Endothelial cell of umbilical vein (primary cell): ENCODE data around the gene KLHL24. TPM values are rescaled to one million over a fixed set of nuclear protein-coding genes. Genes with fewer than 3 reads are reported as not detected.

ENCODE experiments used
- BruUV-seq: library from RNA; stranded (reverse); fragments of 400-500 nt; replicated peaks from 2 replicates; lab custom pipeline; 2021; lab: Mats Ljungman, UMichigan
- CTCF ChIA-PET: fragments of 300-600, 350-600 bp; sonication (Branson Sonifier 250); formaldehyde crosslinking; loops from one replicate; lab custom pipeline; 2021; ENCODE audit warnings: antibody characterized with exemption, inconsistent platforms; lab: Charles Lee
- POLR2A ChIA-PET: fragments of 300-600, 350-600 bp; sonication (Branson Sonifier 250); formaldehyde crosslinking; loops from one replicate; lab custom pipeline; 2021; ENCODE audit warnings: antibody characterized with exemption, inconsistent platforms; lab: Charles Lee
- DNase-seq: peaks from one replicate; pipeline ENCODE4 v3.0.0-alpha.2; 2011; ENCODE audit warnings: low read depth, low spot score
- FAIRE-seq: peaks from 2 replicates; lab custom pipeline; 2011; peaks lifted over from hg19 to GRCh38; lab: Jason Lieb, UNC
- H2AFZ ChIP-seq: 2 replicates; pipeline ENCODE4 v1.6.0; 2012; ENCODE audit warnings: low read depth, low read length, control low read depth, inconsistent platforms
- H3K27ac ChIP-seq: 2 replicates; pipeline ENCODE4 v1.5.1; 2011; ENCODE audit warnings: low read depth, mild to moderate bottlenecking, control low read depth, low read length, moderate library complexity; ENCODE audit not compliant: insufficient read depth
- H3K27me3 ChIP-seq, 2 experiments: 2 replicates each; pipeline versions ENCODE4 v1.6.0 to v1.6.1; 2011; ENCODE audit warnings: low read length in 2 of 2, mixed read lengths in 1 of 2; ENCODE audit not compliant: control insufficient read depth in 2 of 2, insufficient read depth in 2 of 2
- H3K36me3 ChIP-seq, 2 experiments: 2 replicates in 1 of 2; 3 replicates in 1 of 2; pipeline ENCODE4 v1.5.1; 2011; ENCODE audit warnings: low read length in 2 of 2, mild to moderate bottlenecking in 1 of 2, moderate library complexity in 1 of 2; ENCODE audit not compliant: control insufficient read depth in 2 of 2, insufficient read depth in 2 of 2; ENCODE audit errors: extremely low read depth in 1 of 2
- H3K4me1 ChIP-seq: 3 replicates; pipeline ENCODE4 v1.5.1; 2011; ENCODE audit warnings: mild to moderate bottlenecking, low read length; ENCODE audit not compliant: control insufficient read depth, insufficient read depth; ENCODE audit errors: extremely low read depth
- H3K4me2 ChIP-seq: 2 replicates; pipeline ENCODE4 v1.6.1; 2011; ENCODE audit warnings: low read length, control low read depth, mixed read lengths; ENCODE audit not compliant: insufficient read depth
- H3K4me3 ChIP-seq, 3 experiments: fragments of 200-600 bp in 1 of 3; sonication (generic), shearing (Covaris generic) in 1 of 3; replicated peaks in 1 of 3; 2 replicates each; pipeline ENCODE4 v1.5.1; 2011 to 2016; ENCODE audit warnings: control low read depth in 3 of 3, low read length in 3 of 3, mild to moderate bottlenecking in 2 of 3, inconsistent platforms in 1 of 3, low read depth in 1 of 3, moderate library complexity in 1 of 3; ENCODE audit not compliant: insufficient read depth in 1 of 3
- H3K79me2 ChIP-seq: 2 replicates; pipeline ENCODE4 v1.6.0; 2012; ENCODE audit warnings: low read length, inconsistent platforms; ENCODE audit not compliant: control insufficient read depth, insufficient read depth
- H3K9ac ChIP-seq: replicated peaks from 2 replicates; pipeline ENCODE3; 2011; ENCODE audit warnings: low read length, control low read depth; ENCODE audit not compliant: insufficient read depth; ENCODE audit errors: extremely low read depth
- H3K9me1 ChIP-seq: replicated peaks from 3 replicates; pipeline ENCODE4 v1.6.0; 2011; ENCODE audit warnings: mild to moderate bottlenecking, low read length; ENCODE audit not compliant: control insufficient read depth, insufficient read depth; ENCODE audit errors: extremely low read depth
- H3K9me3 ChIP-seq: replicated peaks from 2 replicates; pipeline ENCODE4 v1.5.1; 2012; ENCODE audit warnings: low read length, inconsistent platforms; ENCODE audit not compliant: control insufficient read depth, insufficient read depth
- H4K20me1 ChIP-seq: replicated peaks from 2 replicates; pipeline ENCODE3; 2011; ENCODE audit warnings: mild to moderate bottlenecking, low read length; ENCODE audit not compliant: control insufficient read depth, insufficient read depth; ENCODE audit errors: extremely low read depth
- GATA2 ChIP-seq: IDR thresholded peaks from 2 replicates; pipeline ENCODE4 v1.7.0; 2011; ENCODE audit warnings: low read depth, mild to moderate bottlenecking, moderate library complexity, mixed read lengths, low read length; ENCODE audit not compliant: insufficient read length, insufficient read depth
- JUN ChIP-seq: IDR thresholded peaks from 2 replicates; pipeline ENCODE4 v1.6.1; 2011; ENCODE audit warnings: borderline replicate concordance, low read depth; ENCODE audit not compliant: insufficient read length, insufficient read depth
- POLR2A ChIP-seq: IDR thresholded peaks from 2 replicates; pipeline ENCODE4 v1.6.1; 2012; ENCODE audit warnings: low read depth, mild to moderate bottlenecking, control low read depth, low read length
- dilution Hi-C: fragments of 300-500 bp; cut with MboI; formaldehyde crosslinking; loops from one replicate; pipeline ENCODE4 v1.15.0; 2019; ENCODE audit warnings: low sequenced_read_pairs; ENCODE audit not compliant: extremely low pct_ligation_motif_present
- intact Hi-C: fragments of 100-400 bp; cut with micrococcal nuclease; formaldehyde crosslinking; loops from one replicate; pipeline ENCODE4 v1.10.0; 2022
- polyA plus RNA-seq, 4 experiments: library from polyadenylated mRNA; depleted of rRNA in 3 of 4; stranded (reverse) in 3 of 4; unstranded in 1 of 4; fragments of >200 nt; gene quantifications; 2 replicates each; pipeline versions ENCODE4 v1.2.1 to v1.2.3, GENCODE V29; 2011 to 2012; ENCODE audit warnings: missing spikeins in 1 of 4
- total RNA-seq: library from RNA; stranded (reverse); gene quantifications from 2 replicates; pipeline ENCODE4 v1.2.3, GENCODE V29; 2021
- TF ChIP-seq, protein P1 (sequence below), 2 donors: IDR thresholded peaks; 1 replicate in 1 of 2; 2 replicates in 1 of 2; pipeline ENCODE4 v1.5.1; 2011; ENCODE audit warnings: low read length in 2 of 2, mild to moderate bottlenecking in 2 of 2, moderate library complexity in 2 of 2, control low read depth in 1 of 2, inconsistent platforms in 1 of 2, low read depth in 1 of 2; ENCODE audit not compliant: insufficient read depth in 1 of 2; ENCODE audit errors: extremely low read depth in 1 of 2

The KLHL24 gene
- total and polyA plus RNA-seq, 2 donors (not counting 3 experiments of a cell fraction or from before 2014, with no cell fraction given) = 14.0 to 46.2 TPM

DNA sequence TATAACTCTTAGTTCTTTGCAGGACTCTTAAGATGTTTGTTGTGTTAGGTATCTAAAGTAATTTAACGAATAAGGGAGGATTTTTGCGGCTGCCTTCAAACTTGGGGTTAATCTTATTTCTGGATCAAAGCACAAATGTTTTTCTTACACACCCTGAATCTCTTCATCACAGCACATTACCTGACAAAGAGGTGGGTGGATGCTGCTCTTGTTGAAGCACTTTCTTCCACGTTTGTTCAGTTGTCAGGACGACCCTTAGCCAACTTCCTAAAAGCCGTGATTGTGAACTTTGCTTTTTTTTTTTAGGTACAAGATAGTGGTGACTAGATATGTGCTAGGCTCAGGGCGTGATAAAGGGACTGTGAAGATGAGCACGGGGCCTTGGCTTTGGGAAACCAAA is 98.1 kb downstream of the KLHL24 start:
- Histone ChIP-seq H3K4me3 (no peak overlapping the region), H3K36me3 (peaks cover 8 to 16% of the 10 kb centered on the region in 2 experiments), H3K27me3 (no peaks in the 10 kb centered on the region), H3K9me3 (no peaks in the 10 kb centered on the region), H3K79me2 (peaks cover 8% of the 10 kb centered on the region), H4K20me1 (no peaks in the 10 kb centered on the region), H3K27ac (no peak overlapping the region), H3K4me1 (peaks cover 28% of the 10 kb centered on the region), H2AFZ (no peak overlapping the region), H3K9ac (no peak overlapping the region), H3K9me1 (no peaks in the 10 kb centered on the region), H3K4me2 (no peak overlapping the region)
- FAIRE-seq = no peak
- no TSS peak for BruUV-seq
- no peak for TF ChIP-seq POLR2A
- no peak for TF ChIP-seq GATA2
- TF ChIP-seq, protein P1, sequence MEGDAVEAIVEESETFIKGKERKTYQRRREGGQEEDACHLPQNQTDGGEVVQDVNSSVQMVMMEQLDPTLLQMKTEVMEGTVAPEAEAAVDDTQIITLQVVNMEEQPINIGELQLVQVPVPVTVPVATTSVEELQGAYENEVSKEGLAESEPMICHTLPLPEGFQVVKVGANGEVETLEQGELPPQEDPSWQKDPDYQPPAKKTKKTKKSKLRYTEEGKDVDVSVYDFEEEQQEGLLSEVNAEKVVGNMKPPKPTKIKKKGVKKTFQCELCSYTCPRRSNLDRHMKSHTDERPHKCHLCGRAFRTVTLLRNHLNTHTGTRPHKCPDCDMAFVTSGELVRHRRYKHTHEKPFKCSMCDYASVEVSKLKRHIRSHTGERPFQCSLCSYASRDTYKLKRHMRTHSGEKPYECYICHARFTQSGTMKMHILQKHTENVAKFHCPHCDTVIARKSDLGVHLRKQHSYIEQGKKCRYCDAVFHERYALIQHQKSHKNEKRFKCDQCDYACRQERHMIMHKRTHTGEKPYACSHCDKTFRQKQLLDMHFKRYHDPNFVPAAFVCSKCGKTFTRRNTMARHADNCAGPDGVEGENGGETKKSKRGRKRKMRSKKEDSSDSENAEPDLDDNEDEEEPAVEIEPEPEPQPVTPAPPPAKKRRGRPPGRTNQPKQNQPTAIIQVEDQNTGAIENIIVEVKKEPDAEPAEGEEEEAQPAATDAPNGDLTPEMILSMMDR (IDR thresholded peaks at IDR 0.05; ENCODE audit: extremely low read depth in 1 of 2, insufficient read depth in 1 of 2, low read depth in 1 of 2, low read length in 2 of 2) = no peak
- no peak for TF ChIP-seq JUN
- dilution Hi-C loops (no loop called here), intact Hi-C loops (no loop called here)
- CTCF ChIA-PET = no interaction called here
- DNase-seq = no peak
- POLR2A ChIA-PET = no interaction called here

Other genes starting within 250 kb of the KLHL24 start
- 0.99 and 1.1 TPM in 2 replicates for gene MCF2L2, start 207.0 kb upstream of the KLHL24 start, total RNA-seq
- gene MCF2L2, start 207.0 kb upstream of the KLHL24 start, polyA plus RNA-seq = 0.15 and 0.41 TPM in 2 replicates
- gene KLHL6, start 79.9 kb upstream of the KLHL24 start, total RNA-seq = 12.6 and 14.8 TPM in 2 replicates
- 5.1 and 5.7 TPM in 2 replicates for gene KLHL6, start 79.9 kb upstream of the KLHL24 start, polyA plus RNA-seq
- 59.1 and 59.9 TPM in 2 replicates for gene YEATS2, start 62.2 kb downstream of the KLHL24 start, total RNA-seq
- 30.2 and 31.0 TPM in 2 replicates for gene YEATS2, start 62.2 kb downstream of the KLHL24 start, polyA plus RNA-seq
- gene MAP6D1, start 190.0 kb downstream of the KLHL24 start, total RNA-seq = 3.2 and 3.5 TPM in 2 replicates
- 2.4 and 2.9 TPM in 2 replicates for gene MAP6D1, start 190.0 kb downstream of the KLHL24 start, polyA plus RNA-seq
- 48.1 and 54.1 TPM in 2 replicates for gene PARL, start 249.3 kb downstream of the KLHL24 start, total RNA-seq
- gene PARL, start 249.3 kb downstream of the KLHL24 start, polyA plus RNA-seq = 33.7 and 38.8 TPM in 2 replicates